ENCODE measurements around the gene ADGB.

GRCh38 chr6:146634022-146634421 lies 35.2 kb downstream of the ADGB start:
- no peak for TF ChIP-seq CTCF (IDR thresholded peaks at IDR 0.05)
- no peak for TF ChIP-seq POLR2A (IDR thresholded peaks at IDR 0.05)
